ENCODE results near the gene REV3L. TPM values are rescaled to one million over a fixed set of nuclear protein-coding genes. Genes with fewer than 3 reads are reported as not detected.

Gene REV3L
- total and polyA plus RNA-seq, 12 donors, result 16.8 to 45.7 (median 26.6) TPM

GRCh38 chr6:111353912-111354462 lies 129.0 kb downstream of the REV3L start:
- intact Hi-C loops (cut with DNase I), result no loop called here
- Histone ChIP-seq H3K27ac (peak overlapping the region in 1 of 5 donors; percentile 2), H3K4me1 (replicated peaks in 1 of 2) (peaks cover 5 to 12% of the 10 kb centered on the region in 2 donors), H3K4me3 (no peak overlapping the region), H3K9me3 (replicated peaks in 1 of 3) (no peaks in the 10 kb centered on the region), H3K27me3 (no peaks in the 10 kb centered on the region), H3K36me3 (replicated peaks in 1 of 2) (peaks cover 0 to 46% of the 10 kb centered on the region in 2 donors)
- WGBS, 4 donors, result 68 to 75% (median 69%) methylated on average over 5 of the region's 5 CpGs
- peak in 2 of 7 donors; percentile 19 to 20 for DNase-seq
- TF ChIP-seq POLR2A (IDR thresholded peaks at IDR 0.05), result no peak
- TF ChIP-seq, protein P1, sequence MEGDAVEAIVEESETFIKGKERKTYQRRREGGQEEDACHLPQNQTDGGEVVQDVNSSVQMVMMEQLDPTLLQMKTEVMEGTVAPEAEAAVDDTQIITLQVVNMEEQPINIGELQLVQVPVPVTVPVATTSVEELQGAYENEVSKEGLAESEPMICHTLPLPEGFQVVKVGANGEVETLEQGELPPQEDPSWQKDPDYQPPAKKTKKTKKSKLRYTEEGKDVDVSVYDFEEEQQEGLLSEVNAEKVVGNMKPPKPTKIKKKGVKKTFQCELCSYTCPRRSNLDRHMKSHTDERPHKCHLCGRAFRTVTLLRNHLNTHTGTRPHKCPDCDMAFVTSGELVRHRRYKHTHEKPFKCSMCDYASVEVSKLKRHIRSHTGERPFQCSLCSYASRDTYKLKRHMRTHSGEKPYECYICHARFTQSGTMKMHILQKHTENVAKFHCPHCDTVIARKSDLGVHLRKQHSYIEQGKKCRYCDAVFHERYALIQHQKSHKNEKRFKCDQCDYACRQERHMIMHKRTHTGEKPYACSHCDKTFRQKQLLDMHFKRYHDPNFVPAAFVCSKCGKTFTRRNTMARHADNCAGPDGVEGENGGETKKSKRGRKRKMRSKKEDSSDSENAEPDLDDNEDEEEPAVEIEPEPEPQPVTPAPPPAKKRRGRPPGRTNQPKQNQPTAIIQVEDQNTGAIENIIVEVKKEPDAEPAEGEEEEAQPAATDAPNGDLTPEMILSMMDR (IDR thresholded peaks at IDR 0.05), result no peak

- no peaks in the 10 kb centered on the region for H3K9me3 ChIP-seq (replicated peaks in 1 of 3)
- peaks cover 0 to 43% of the 10 kb centered on the region in 2 donors for H3K36me3 ChIP-seq (replicated peaks in 1 of 2)
- 90 to 96% (median 92%) methylated on average over 3 of the region's 3 CpGs for WGBS, 4 donors
Measured at GRCh38 chr6:111347589-111347988, 135.4 kb downstream of the REV3L start.

DNA sequence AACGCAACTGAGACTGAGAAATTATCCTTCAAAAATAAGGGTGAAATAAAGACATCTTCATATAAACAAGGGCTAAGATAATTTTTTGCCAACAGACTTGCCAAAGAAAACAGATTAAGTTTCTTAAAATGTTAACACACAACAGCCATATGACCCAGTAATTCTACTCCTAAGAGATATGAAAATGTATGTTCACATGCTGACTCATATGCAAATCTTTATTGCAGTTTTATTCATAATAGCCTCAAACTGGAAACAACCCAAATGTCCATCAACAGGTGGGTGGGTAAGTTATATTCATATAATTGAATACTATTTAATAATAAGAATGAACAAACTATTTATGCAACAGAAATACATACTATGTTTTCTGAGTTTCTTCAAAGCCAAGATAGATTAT lies 140.1 kb downstream of the REV3L start:
- H3K36me3 ChIP-seq (replicated peaks in 1 of 2), result peaks cover 0 to 9% of the 10 kb centered on the region in 2 donors
- WGBS, 4 donors, result 76 to 91% (median 85%) methylated on average over 1 of the region's 1 CpG
- intact Hi-C loops (cut with DNase I), result no loop called here

More at GRCh38 chr6:111347589-111347988, 135.4 kb downstream of the REV3L start:
- Histone ChIP-seq H3K4me3 (no peak overlapping the region), H3K4me1 (replicated peaks in 1 of 2) (no peaks in the 10 kb centered on the region), H3K27me3 (no peaks in the 10 kb centered on the region), H3K27ac (no peak overlapping the region)
- TF ChIP-seq, protein P1 (IDR thresholded peaks at IDR 0.05), result no peak
- TF ChIP-seq POLR2A (IDR thresholded peaks at IDR 0.05), result no peak
- peak in 2 of 7 donors; percentile 14 to 39 for DNase-seq
- intact Hi-C loops (cut with DNase I), result no loop called here

DNA sequence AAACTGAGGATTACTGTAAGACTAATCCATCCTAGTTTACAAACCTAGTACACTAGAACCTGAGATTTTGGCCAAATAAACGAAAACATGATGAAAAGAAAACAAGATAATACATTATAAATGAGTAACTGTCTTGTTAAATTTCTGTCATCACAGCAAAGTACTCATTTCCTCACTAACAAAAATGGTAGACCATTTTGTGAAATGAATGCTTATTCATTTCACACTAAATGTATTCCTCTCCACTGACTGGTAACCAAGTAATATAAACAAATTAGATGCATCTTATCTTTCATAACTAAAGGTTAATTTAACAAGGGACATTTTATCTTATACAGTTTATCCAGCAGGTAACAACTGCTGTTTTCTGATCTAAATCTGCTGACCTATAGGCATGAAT lies 143.7 kb downstream of the REV3L start:
- TF ChIP-seq, protein P1 (IDR thresholded peaks at IDR 0.05), result no peak
- no peak for TF ChIP-seq POLR2A (IDR thresholded peaks at IDR 0.05)
- H3K27ac ChIP-seq, result no peak overlapping the region
- intact Hi-C loops (cut with DNase I), result no loop called here
- DNase-seq, result no peak
- no peaks in the 10 kb centered on the region for H3K9me3 ChIP-seq (replicated peaks in 1 of 3)
- peaks cover 0 to 7% of the 10 kb centered on the region in 2 donors for H3K36me3 ChIP-seq (replicated peaks in 1 of 2)
- 61 to 77% (median 76%) methylated on average over 1 of the region's 1 CpG for WGBS, 4 donors
- no peaks in the 10 kb centered on the region for H3K27me3 ChIP-seq
- H3K4me1 ChIP-seq (replicated peaks in 1 of 2), result no peaks in the 10 kb centered on the region
- no peak overlapping the region for H3K4me3 ChIP-seq

More for the DNA sequence above, 140.1 kb downstream of the REV3L start:
- Histone ChIP-seq H3K4me1 (replicated peaks in 1 of 2) (no peaks in the 10 kb centered on the region), H3K27me3 (no peaks in the 10 kb centered on the region), H3K9me3 (replicated peaks in 1 of 3) (no peaks in the 10 kb centered on the region), H3K27ac (no peak overlapping the region), H3K4me3 (no peak overlapping the region)
- DNase-seq, result no peak
- no peak for TF ChIP-seq POLR2A (IDR thresholded peaks at IDR 0.05)
- TF ChIP-seq, protein P1 (IDR thresholded peaks at IDR 0.05), result no peak

All from adrenal gland (tissue), 12 donors.